Measurements from ENCODE around the gene MFN2. TPM values are rescaled to one million over a fixed set of nuclear protein-coding genes. Genes with fewer than 3 reads are reported as not detected.
"Not testable (repeated sequence)": the region's sequence is repeated elsewhere in the genome, so short reads cannot be mapped to it uniquely, and the experiment has no call there.

MFN2 gene
- total RNA-seq, 1 donor from 2014 or later: 663 TPM

GRCh38 chr1:12007204-12007603 is 27.0 kb downstream of the MFN2 start:
- intact Hi-C loops (cut with micrococcal nuclease): no loop called here
- Histone ChIP-seq H3K27me3 (ENCODE audit: low read depth) (no peaks in the 10 kb centered on the region), H3K27ac (replicated peaks) (no peak overlapping the region), H3K4me1 (peaks cover 36% of the 10 kb centered on the region), H3K36me3 (peaks cover 96% of the 10 kb centered on the region), H3K9me3 (replicated peaks) (no peaks in the 10 kb centered on the region), H3K4me3 (no peak overlapping the region)
- DNase-seq: no peak
- TF ChIP-seq, protein P1, sequence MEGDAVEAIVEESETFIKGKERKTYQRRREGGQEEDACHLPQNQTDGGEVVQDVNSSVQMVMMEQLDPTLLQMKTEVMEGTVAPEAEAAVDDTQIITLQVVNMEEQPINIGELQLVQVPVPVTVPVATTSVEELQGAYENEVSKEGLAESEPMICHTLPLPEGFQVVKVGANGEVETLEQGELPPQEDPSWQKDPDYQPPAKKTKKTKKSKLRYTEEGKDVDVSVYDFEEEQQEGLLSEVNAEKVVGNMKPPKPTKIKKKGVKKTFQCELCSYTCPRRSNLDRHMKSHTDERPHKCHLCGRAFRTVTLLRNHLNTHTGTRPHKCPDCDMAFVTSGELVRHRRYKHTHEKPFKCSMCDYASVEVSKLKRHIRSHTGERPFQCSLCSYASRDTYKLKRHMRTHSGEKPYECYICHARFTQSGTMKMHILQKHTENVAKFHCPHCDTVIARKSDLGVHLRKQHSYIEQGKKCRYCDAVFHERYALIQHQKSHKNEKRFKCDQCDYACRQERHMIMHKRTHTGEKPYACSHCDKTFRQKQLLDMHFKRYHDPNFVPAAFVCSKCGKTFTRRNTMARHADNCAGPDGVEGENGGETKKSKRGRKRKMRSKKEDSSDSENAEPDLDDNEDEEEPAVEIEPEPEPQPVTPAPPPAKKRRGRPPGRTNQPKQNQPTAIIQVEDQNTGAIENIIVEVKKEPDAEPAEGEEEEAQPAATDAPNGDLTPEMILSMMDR (IDR thresholded peaks at IDR 0.05; ENCODE audit: borderline replicate concordance): no peak

GRCh38 chr1:12008355-12008754 is 28.1 kb downstream of the MFN2 start:
- H3K27me3 ChIP-seq (ENCODE audit: low read depth); H3K4me3 ChIP-seq; H3K27ac ChIP-seq (replicated peaks); DNase-seq; intact Hi-C loops (cut with micrococcal nuclease); H3K9me3 ChIP-seq (replicated peaks): not testable (repeated sequence)
- peaks cover 96% of the 10 kb centered on the region for H3K36me3 ChIP-seq
- peaks cover 43% of the 10 kb centered on the region for H3K4me1 ChIP-seq

DNA sequence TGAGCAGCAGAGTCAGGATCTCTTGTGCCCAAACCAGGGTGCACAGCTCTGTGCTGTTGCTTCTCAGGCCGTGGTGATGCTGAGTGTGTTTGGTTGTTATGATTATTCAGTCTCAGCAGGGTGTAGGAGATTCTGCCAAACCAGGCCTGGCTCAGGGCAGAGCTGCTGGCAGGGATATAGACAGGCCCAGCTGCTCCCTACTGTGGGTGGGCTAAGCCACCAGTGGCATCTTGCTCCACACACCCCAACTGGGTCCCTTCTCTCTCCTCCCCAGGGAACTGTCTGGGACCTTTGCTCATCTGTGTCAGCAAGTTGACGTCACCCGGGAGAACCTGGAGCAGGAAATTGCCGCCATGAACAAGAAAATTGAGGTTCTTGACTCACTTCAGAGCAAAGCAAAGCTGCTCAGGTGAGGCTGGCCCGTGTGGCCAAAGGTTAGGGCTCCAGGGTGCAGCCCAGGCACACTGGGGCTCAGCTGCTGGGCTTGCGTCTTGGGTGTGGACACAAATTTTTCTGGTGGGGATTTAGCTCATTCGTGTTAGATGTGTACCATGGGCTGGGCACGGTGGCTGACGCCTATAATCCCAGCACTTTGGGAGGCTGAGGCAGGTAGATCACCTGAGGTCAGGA is 29.2 kb downstream of the MFN2 start:
- Histone ChIP-seq H3K9me3 (replicated peaks) (no peaks in the 10 kb centered on the region), H3K4me1 (peaks cover 53% of the 10 kb centered on the region), H3K36me3 (peaks cover 94% of the 10 kb centered on the region), H3K27me3 (ENCODE audit: low read depth) (no peaks in the 10 kb centered on the region), H3K27ac (replicated peaks) (no peak overlapping the region), H3K4me3 (no peak overlapping the region)
- intact Hi-C loops (cut with micrococcal nuclease): no loop called here
- DNase-seq: no peak
- TF ChIP-seq, protein P1 (IDR thresholded peaks at IDR 0.05; ENCODE audit: borderline replicate concordance): no peak

GRCh38 chr1:12010746-12011570 is 30.7 kb downstream of the MFN2 start:
- no peaks in the 10 kb centered on the region for H3K9me3 ChIP-seq (replicated peaks)
- peaks cover 47% of the 10 kb centered on the region for H3K4me1 ChIP-seq
- TF ChIP-seq, protein P1 (IDR thresholded peaks at IDR 0.05; ENCODE audit: borderline replicate concordance): no peak
- no peak overlapping the region for H3K4me3 ChIP-seq
- intact Hi-C loops (cut with micrococcal nuclease): no loop called here
- no peak overlapping the region for H3K27ac ChIP-seq (replicated peaks)
- H3K36me3 ChIP-seq: peaks cover 79% of the 10 kb centered on the region
- no peak for DNase-seq
- no peaks in the 10 kb centered on the region for H3K27me3 ChIP-seq (ENCODE audit: low read depth)

DNA sequence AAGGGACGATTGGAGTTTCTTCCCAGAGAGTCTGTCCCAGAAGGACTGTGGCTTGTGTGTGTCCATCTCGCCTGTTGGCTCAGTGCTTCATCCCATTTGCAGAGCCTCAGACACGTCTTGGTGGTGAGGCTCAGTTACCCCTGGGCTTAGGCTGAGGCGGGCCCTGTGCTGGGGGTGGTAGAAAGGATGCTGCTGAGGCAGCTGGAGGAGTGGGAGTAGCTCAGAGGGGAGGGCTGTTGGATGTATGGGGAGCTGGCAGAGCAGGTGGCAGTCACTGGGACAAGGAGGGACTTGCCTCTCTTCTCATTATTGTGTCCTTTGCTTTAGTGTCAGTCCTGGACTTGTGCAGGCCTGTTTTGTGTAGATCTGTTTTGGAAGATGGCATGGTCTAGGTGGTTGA is 31.8 kb downstream of the MFN2 start:
- intact Hi-C loops (cut with micrococcal nuclease): no loop called here
- H3K4me1 ChIP-seq: peaks cover 40% of the 10 kb centered on the region
- DNase-seq: no peak
- H3K9me3 ChIP-seq (replicated peaks): no peaks in the 10 kb centered on the region
- TF ChIP-seq, protein P1 (IDR thresholded peaks at IDR 0.05; ENCODE audit: borderline replicate concordance): no peak
- no peaks in the 10 kb centered on the region for H3K27me3 ChIP-seq (ENCODE audit: low read depth)
- H3K27ac ChIP-seq (replicated peaks): no peak overlapping the region
- peaks cover 69% of the 10 kb centered on the region for H3K36me3 ChIP-seq
- H3K4me3 ChIP-seq: no peak overlapping the region
